HEK293T (cell line): Measurements from ENCODE around the gene STING1.
"Not testable (repeated sequence)": the region's sequence is repeated elsewhere in the genome, so short reads cannot be mapped to it uniquely, and the experiment has no call there.

ENCODE experiments used
- FOXK2 ChIP-seq: fragments of 450-650 bp; IDR thresholded peaks from 2 replicates; pipeline ENCODE4 v1.6.1; 2016; ENCODE audit warnings: mild to moderate bottlenecking
- FOXM1 ChIP-seq: fragments of 450-650 bp; IDR thresholded peaks from 2 replicates; pipeline ENCODE4 v1.6.1; 2017; ENCODE audit warnings: mild to moderate bottlenecking, borderline replicate concordance
- HDGF ChIP-seq: fragments of 450-650 bp; IDR thresholded peaks from 2 replicates; pipeline ENCODE4 v1.6.1; 2017; ENCODE audit warnings: antibody characterized with exemption, borderline replicate concordance
- PKNOX1 ChIP-seq: fragments of 450-650 bp; IDR thresholded peaks from 2 replicates; pipeline ENCODE4 v1.6.1; 2016
- SP1 ChIP-seq: fragments of 450-650 bp; IDR thresholded peaks from 2 replicates; pipeline ENCODE4 v1.6.1; 2017
- SUZ12 ChIP-seq: fragments of 450-650 bp; IDR thresholded peaks from 2 replicates; pipeline ENCODE4 v1.6.1; 2016; ENCODE audit warnings: mild to moderate bottlenecking
- TARDBP ChIP-seq: fragments of 450-650 bp; IDR thresholded peaks from 2 replicates; pipeline ENCODE4 v1.6.1; 2016

- not testable (repeated sequence) for TF ChIP-seq SUZ12, TARDBP, FOXK2, HDGF, SP1, PKNOX1, FOXM1
Observed at GRCh38 chr5:139478657-139479423, 3.7 kb downstream of the STING1 start.
